Activated CD4-positive, alpha-beta T cell treated with anti-CD3 and anti-CD28 coated beads, Interleukin-2, amount 10 ng/mL, durations not matched to agents 24 days and 14 days (primary cell): ENCODE measurements around the gene RGS19. TPM values are rescaled to one million over a fixed set of nuclear protein-coding genes. Genes with fewer than 3 reads are reported as not detected.

ENCODE experiments used
- DNase-seq: peaks from one replicate; pipeline ENCODE4 v3.0.0; 2022
- H3K27ac Mint-ChIP-seq: one replicate; pipeline ENCODE4 v1.8.0; 2022; ENCODE audit warnings: mild to moderate bottlenecking, mixed read lengths
- H3K27me3 Mint-ChIP-seq: one replicate; pipeline ENCODE4 v1.8.0; 2022; ENCODE audit warnings: mixed read lengths
- H3K36me3 Mint-ChIP-seq: one replicate; pipeline ENCODE4 v1.8.0; 2022; ENCODE audit warnings: low read depth, mild to moderate bottlenecking, mixed read lengths
- H3K4me1 Mint-ChIP-seq: one replicate; pipeline ENCODE4 v1.8.0; 2021; ENCODE audit warnings: mixed read lengths
- H3K4me3 Mint-ChIP-seq: one replicate; pipeline ENCODE4 v1.8.0; 2022; ENCODE audit warnings: mild to moderate bottlenecking, moderate library complexity, mixed read lengths
- H3K9me3 Mint-ChIP-seq: one replicate; pipeline ENCODE4 v1.8.0; 2021; ENCODE audit warnings: mixed read lengths
- intact Hi-C: fragments of 100-400 bp; cut with micrococcal nuclease; formaldehyde crosslinking; loops from one replicate; pipeline ENCODE4 v1.15.1; 2023
- total RNA-seq: library from RNA; stranded (reverse); gene quantifications from 2 replicates; pipeline ENCODE4 v1.2.3, GENCODE V29; 2022

RGS19 gene
- total RNA-seq, 1 donor from 2014 or later = 50.0 TPM

- Mint-ChIP-seq H3K36me3 (no peaks in the 10 kb centered on the region), H3K4me1 (peaks cover 15% of the 10 kb centered on the region), H3K9me3 (no peaks in the 10 kb centered on the region), H3K4me3 (no peak overlapping the region), H3K27ac (no peak overlapping the region), H3K27me3 (peaks cover 15% of the 10 kb centered on the region)
- intact Hi-C loops = no loop called here
- DNase-seq = no peak
Observed at GRCh38 chr20:64052326-64052722, 27.0 kb downstream of the RGS19 start.

GRCh38 chr20:64051561-64052325, 27.6 kb downstream of the RGS19 start:
- no peak for DNase-seq
- intact Hi-C loops = no loop called here
- Mint-ChIP-seq H3K27ac (no peak overlapping the region), H3K9me3 (no peaks in the 10 kb centered on the region), H3K27me3 (peaks cover 21% of the 10 kb centered on the region), H3K4me3 (no peak overlapping the region), H3K4me1 (peaks cover 14% of the 10 kb centered on the region), H3K36me3 (no peaks in the 10 kb centered on the region)

GRCh38 chr20:64051033-64051452, 28.3 kb downstream of the RGS19 start:
- no peak overlapping the region for H3K4me3 Mint-ChIP-seq
- no peak overlapping the region for H3K27ac Mint-ChIP-seq
- no peaks in the 10 kb centered on the region for H3K9me3 Mint-ChIP-seq
- no peak for DNase-seq
- peaks cover 27% of the 10 kb centered on the region for H3K27me3 Mint-ChIP-seq
- intact Hi-C loops = no loop called here
- no peaks in the 10 kb centered on the region for H3K36me3 Mint-ChIP-seq
- peaks cover 18% of the 10 kb centered on the region for H3K4me1 Mint-ChIP-seq

- Mint-ChIP-seq H3K4me3 (peak overlapping the region; percentile 30), H3K27me3 (peaks cover 30% of the 10 kb centered on the region), H3K36me3 (no peaks in the 10 kb centered on the region), H3K9me3 (no peaks in the 10 kb centered on the region), H3K27ac (no peak overlapping the region), H3K4me1 (peaks cover 22% of the 10 kb centered on the region)
- intact Hi-C loops = no loop called here
- DNase-seq = no peak
Observed at GRCh38 chr20:64050261-64051032, 28.9 kb downstream of the RGS19 start.

- Mint-ChIP-seq H3K36me3 (no peaks in the 10 kb centered on the region), H3K27me3 (peaks cover 30% of the 10 kb centered on the region), H3K27ac (no peak overlapping the region), H3K9me3 (no peaks in the 10 kb centered on the region), H3K4me1 (peaks cover 16% of the 10 kb centered on the region), H3K4me3 (peak overlapping the region; percentile 57)
- no peak for DNase-seq
- intact Hi-C loops = no loop called here
Observed at GRCh38 chr20:64049878-64050260, 29.4 kb downstream of the RGS19 start.

- H3K36me3 Mint-ChIP-seq = no peaks in the 10 kb centered on the region
- intact Hi-C loops = no loop called here
- H3K4me1 Mint-ChIP-seq = peaks cover 18% of the 10 kb centered on the region
- peak within 1 kb of the TSS; percentile 34 for H3K27ac Mint-ChIP-seq
- H3K4me3 Mint-ChIP-seq = peak within 1 kb of the TSS; percentile 77
- DNase-seq = peak; percentile 85
- peaks cover 30% of the 10 kb centered on the region for H3K27me3 Mint-ChIP-seq
- no peaks in the 10 kb centered on the region for H3K9me3 Mint-ChIP-seq
Observed at GRCh38 chr20:64049060-64049877, 30.0 kb downstream of the RGS19 start, which contains the start of gene SOX18. Gene SOX18 (minus strand): TSS chr20:64049639. CDS start chr20:64049516, 123 bp downstream.

- Mint-ChIP-seq H3K9me3 (no peaks in the 10 kb centered on the region), H3K36me3 (no peaks in the 10 kb centered on the region), H3K4me1 (peaks cover 18% of the 10 kb centered on the region), H3K27ac (no peak overlapping the region), H3K27me3 (peaks cover 30% of the 10 kb centered on the region), H3K4me3 (no peak overlapping the region)
- intact Hi-C loops = no loop called here
- peak; percentile 59 for DNase-seq
Observed at GRCh38 chr20:64048402-64049044, 30.8 kb downstream of the RGS19 start.

GRCh38 chr20:64047968-64048401, 31.3 kb downstream of the RGS19 start:
- peak overlapping the region; percentile 40 for H3K4me3 Mint-ChIP-seq
- no peaks in the 10 kb centered on the region for H3K36me3 Mint-ChIP-seq
- no peaks in the 10 kb centered on the region for H3K9me3 Mint-ChIP-seq
- H3K27ac Mint-ChIP-seq = no peak overlapping the region
- peaks cover 30% of the 10 kb centered on the region for H3K27me3 Mint-ChIP-seq
- intact Hi-C loops = no loop called here
- DNase-seq = no peak
- peaks cover 17% of the 10 kb centered on the region for H3K4me1 Mint-ChIP-seq

GRCh38 chr20:64047046-64047389, 32.3 kb downstream of the RGS19 start:
- Mint-ChIP-seq H3K36me3 (no peaks in the 10 kb centered on the region), H3K27ac (no peak overlapping the region), H3K4me1 (peaks cover 19% of the 10 kb centered on the region), H3K27me3 (peaks cover 30% of the 10 kb centered on the region), H3K9me3 (no peaks in the 10 kb centered on the region), H3K4me3 (no peak overlapping the region)
- DNase-seq = no peak
- intact Hi-C loops = no loop called here

- intact Hi-C loops = no loop called here
- H3K9me3 Mint-ChIP-seq = no peaks in the 10 kb centered on the region
- no peak for DNase-seq
- no peak overlapping the region for H3K27ac Mint-ChIP-seq
- no peak overlapping the region for H3K4me3 Mint-ChIP-seq
- no peaks in the 10 kb centered on the region for H3K36me3 Mint-ChIP-seq
- H3K4me1 Mint-ChIP-seq = peaks cover 24% of the 10 kb centered on the region
- peaks cover 25% of the 10 kb centered on the region for H3K27me3 Mint-ChIP-seq
Observed at GRCh38 chr20:64045346-64046011, 33.8 kb downstream of the RGS19 start.

GRCh38 chr20:64044484-64045247, 34.7 kb downstream of the RGS19 start:
- peaks cover 22% of the 10 kb centered on the region for H3K27me3 Mint-ChIP-seq
- peaks cover 28% of the 10 kb centered on the region for H3K4me1 Mint-ChIP-seq
- intact Hi-C loops = no loop called here
- no peaks in the 10 kb centered on the region for H3K36me3 Mint-ChIP-seq
- no peak for DNase-seq
- no peaks in the 10 kb centered on the region for H3K9me3 Mint-ChIP-seq
- H3K27ac Mint-ChIP-seq = no peak overlapping the region
- H3K4me3 Mint-ChIP-seq = peak overlapping the region; percentile 28

- Mint-ChIP-seq H3K27me3 (peaks cover 20% of the 10 kb centered on the region), H3K9me3 (no peaks in the 10 kb centered on the region), H3K4me3 (no peak overlapping the region), H3K27ac (peak overlapping the region; percentile 60), H3K36me3 (no peaks in the 10 kb centered on the region), H3K4me1 (peaks cover 30% of the 10 kb centered on the region)
- no peak for DNase-seq
- intact Hi-C loops = no loop called here
Observed at GRCh38 chr20:64043768-64044167, 35.5 kb downstream of the RGS19 start.
